ENCODE data around the gene LSAMP.

LSAMP gene

DNA sequence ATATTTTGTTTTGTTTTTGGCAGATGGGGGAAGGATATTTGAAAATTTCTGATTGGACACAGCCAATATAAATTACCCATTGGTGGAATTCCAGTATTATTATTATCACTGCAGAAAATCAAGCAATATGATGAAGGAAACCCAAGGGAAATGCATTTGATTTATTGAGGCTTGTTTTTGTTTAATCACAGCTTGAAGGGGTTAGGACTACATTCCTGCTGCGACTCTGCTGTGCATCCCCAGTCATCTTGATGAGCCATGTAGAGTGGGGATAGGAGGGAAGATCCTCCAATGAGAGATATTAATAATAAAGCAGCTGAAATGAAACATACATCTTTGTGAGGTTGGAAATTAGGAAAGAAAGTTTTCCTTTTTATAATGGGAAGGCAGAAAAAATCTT is 613.4 kb downstream of the LSAMP start:
- no peak overlapping the region for H3K27ac ChIP-seq (ENCODE audit: low read length)
- no peak for DNase-seq
- H4K20me1 ChIP-seq (ENCODE audit: insufficient read depth, low read length): no peaks in the 10 kb centered on the region
- ATAC-seq (ENCODE audit: insufficient read depth, low read depth): no peak
- H3K4me3 ChIP-seq (ENCODE audit: low read depth in 1 of 2, low read length in 2 of 2): no peak overlapping the region
- TF ChIP-seq, protein P1, sequence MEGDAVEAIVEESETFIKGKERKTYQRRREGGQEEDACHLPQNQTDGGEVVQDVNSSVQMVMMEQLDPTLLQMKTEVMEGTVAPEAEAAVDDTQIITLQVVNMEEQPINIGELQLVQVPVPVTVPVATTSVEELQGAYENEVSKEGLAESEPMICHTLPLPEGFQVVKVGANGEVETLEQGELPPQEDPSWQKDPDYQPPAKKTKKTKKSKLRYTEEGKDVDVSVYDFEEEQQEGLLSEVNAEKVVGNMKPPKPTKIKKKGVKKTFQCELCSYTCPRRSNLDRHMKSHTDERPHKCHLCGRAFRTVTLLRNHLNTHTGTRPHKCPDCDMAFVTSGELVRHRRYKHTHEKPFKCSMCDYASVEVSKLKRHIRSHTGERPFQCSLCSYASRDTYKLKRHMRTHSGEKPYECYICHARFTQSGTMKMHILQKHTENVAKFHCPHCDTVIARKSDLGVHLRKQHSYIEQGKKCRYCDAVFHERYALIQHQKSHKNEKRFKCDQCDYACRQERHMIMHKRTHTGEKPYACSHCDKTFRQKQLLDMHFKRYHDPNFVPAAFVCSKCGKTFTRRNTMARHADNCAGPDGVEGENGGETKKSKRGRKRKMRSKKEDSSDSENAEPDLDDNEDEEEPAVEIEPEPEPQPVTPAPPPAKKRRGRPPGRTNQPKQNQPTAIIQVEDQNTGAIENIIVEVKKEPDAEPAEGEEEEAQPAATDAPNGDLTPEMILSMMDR (IDR thresholded peaks at IDR 0.05; ENCODE audit: borderline replicate concordance, extremely low read depth, low read length, poor library complexity, severe bottlenecking): no peak
- TF ChIP-seq EZH2 (IDR thresholded peaks at IDR 0.05; ENCODE audit: borderline replicate concordance, low read depth, low read length, severe bottlenecking): no peak
- H3K4me1 ChIP-seq (ENCODE audit: insufficient read depth, low read length): no peaks in the 10 kb centered on the region
- no peak overlapping the region for H3K4me2 ChIP-seq (ENCODE audit: insufficient read depth, low read length)
- no peak overlapping the region for H3K9ac ChIP-seq (ENCODE audit: low read depth, low read length)
- H3K27me3 ChIP-seq (ENCODE audit: insufficient read depth, low read length, poor library complexity): no peaks in the 10 kb centered on the region
- no peaks in the 10 kb centered on the region for H3K9me3 ChIP-seq (ENCODE audit: insufficient read depth, low read length, severe bottlenecking)
- H3K79me2 ChIP-seq (ENCODE audit: insufficient read depth, low read length): no peaks in the 10 kb centered on the region
- no peaks in the 10 kb centered on the region for H3K36me3 ChIP-seq (ENCODE audit: insufficient read depth, low read length)
- H2AFZ ChIP-seq (ENCODE audit: low read depth, low read length): no peak overlapping the region

GRCh38 chr3:115830764-115831395 is 614.4 kb downstream of the LSAMP start:
- H2AFZ ChIP-seq (ENCODE audit: low read depth, low read length): no peak overlapping the region
- ATAC-seq (ENCODE audit: insufficient read depth, low read depth) (no peak), DNase-seq (no peak)
- no peaks in the 10 kb centered on the region for H3K9me3 ChIP-seq (ENCODE audit: insufficient read depth, low read length, severe bottlenecking)
- TF ChIP-seq, protein P1 (IDR thresholded peaks at IDR 0.05; ENCODE audit: borderline replicate concordance, extremely low read depth, low read length, poor library complexity, severe bottlenecking): no peak
- TF ChIP-seq EZH2 (IDR thresholded peaks at IDR 0.05; ENCODE audit: borderline replicate concordance, low read depth, low read length, severe bottlenecking): no peak
- H3K4me2 ChIP-seq (ENCODE audit: insufficient read depth, low read length): no peak overlapping the region
- H3K4me3 ChIP-seq (ENCODE audit: low read depth in 1 of 2, low read length in 2 of 2): no peak overlapping the region
- no peaks in the 10 kb centered on the region for H3K27me3 ChIP-seq (ENCODE audit: insufficient read depth, low read length, poor library complexity)
- H3K27ac ChIP-seq (ENCODE audit: low read length): no peak overlapping the region
- H3K79me2 ChIP-seq (ENCODE audit: insufficient read depth, low read length): no peaks in the 10 kb centered on the region
- H3K4me1 ChIP-seq (ENCODE audit: insufficient read depth, low read length): no peaks in the 10 kb centered on the region
- H3K9ac ChIP-seq (ENCODE audit: low read depth, low read length): no peak overlapping the region
- no peaks in the 10 kb centered on the region for H4K20me1 ChIP-seq (ENCODE audit: insufficient read depth, low read length)
- H3K36me3 ChIP-seq (ENCODE audit: insufficient read depth, low read length): no peaks in the 10 kb centered on the region

DNA sequence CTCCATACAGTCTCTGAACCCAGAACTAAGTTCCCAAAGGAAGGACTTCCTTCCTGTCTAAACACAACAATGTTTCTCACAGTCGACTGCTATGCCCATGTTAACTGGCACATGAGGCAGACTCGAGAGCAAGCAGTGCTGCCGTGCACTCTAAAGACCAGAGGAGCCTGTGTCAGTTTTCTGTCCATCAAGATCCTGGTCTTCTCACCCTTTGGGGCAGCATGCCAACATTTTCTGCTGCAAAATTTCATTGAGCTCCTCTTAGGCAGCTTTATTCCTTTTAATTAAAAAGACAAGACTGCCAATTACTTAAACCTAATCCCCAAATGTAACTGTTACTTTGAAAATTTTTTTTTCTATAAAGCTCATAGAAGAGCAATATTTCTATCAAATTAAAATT is 616.9 kb downstream of the LSAMP start:
- no peaks in the 10 kb centered on the region for H3K9me3 ChIP-seq (ENCODE audit: insufficient read depth, low read length, severe bottlenecking)
- DNase-seq (no peak), ATAC-seq (ENCODE audit: insufficient read depth, low read depth) (no peak)
- H3K4me2 ChIP-seq (ENCODE audit: insufficient read depth, low read length): no peak overlapping the region
- H3K27ac ChIP-seq (ENCODE audit: low read length): no peak overlapping the region
- no peaks in the 10 kb centered on the region for H3K4me1 ChIP-seq (ENCODE audit: insufficient read depth, low read length)
- peaks cover 4% of the 10 kb centered on the region for H3K27me3 ChIP-seq (ENCODE audit: insufficient read depth, low read length, poor library complexity)
- TF ChIP-seq EZH2 (IDR thresholded peaks at IDR 0.05; ENCODE audit: borderline replicate concordance, low read depth, low read length, severe bottlenecking): no peak
- TF ChIP-seq, protein P1 (IDR thresholded peaks at IDR 0.05; ENCODE audit: borderline replicate concordance, extremely low read depth, low read length, poor library complexity, severe bottlenecking): no peak
- no peaks in the 10 kb centered on the region for H3K36me3 ChIP-seq (ENCODE audit: insufficient read depth, low read length)
- H4K20me1 ChIP-seq (ENCODE audit: insufficient read depth, low read length): no peaks in the 10 kb centered on the region
- no peak overlapping the region for H3K4me3 ChIP-seq (ENCODE audit: low read depth in 1 of 2, low read length in 2 of 2)
- no peak overlapping the region for H3K9ac ChIP-seq (ENCODE audit: low read depth, low read length)
- H3K79me2 ChIP-seq (ENCODE audit: insufficient read depth, low read length): no peaks in the 10 kb centered on the region
- no peak overlapping the region for H2AFZ ChIP-seq (ENCODE audit: low read depth, low read length)

Data from DND-41 (cell line).